ENCODE data around the gene STK32B.

The STK32B gene

GRCh38 chr4:5045097-5045496 lies 6.2 kb upstream of the STK32B start:
- no peak overlapping the region for H3K4me3 ChIP-seq (ENCODE audit: low read length)
- no peak for DNase-seq (ENCODE audit: low read depth)
- TF ChIP-seq CTCF (conservative IDR thresholded peaks at IDR 0.05; ENCODE audit: low read depth, low read length) = no peak

- no peak overlapping the region for H3K4me3 ChIP-seq (ENCODE audit: low read length)
- no peak for TF ChIP-seq CTCF (conservative IDR thresholded peaks at IDR 0.05; ENCODE audit: low read depth, low read length)
- no peak for DNase-seq (ENCODE audit: low read depth)
Measured at GRCh38 chr4:5048721-5049120, 2.6 kb upstream of the STK32B start.

GRCh38 chr4:5050520-5051277 lies 581 bp upstream of the STK32B start:
- peak; percentile 84 for TF ChIP-seq CTCF (conservative IDR thresholded peaks at IDR 0.05; ENCODE audit: low read depth, low read length)
- DNase-seq (ENCODE audit: low read depth) = no peak
- peak overlapping the region; percentile 62 for H3K4me3 ChIP-seq (ENCODE audit: low read length)

GRCh38 chr4:5052204-5052702 lies 973 bp downstream of the STK32B start:
- peak overlapping the region; percentile 62 for H3K4me3 ChIP-seq (ENCODE audit: low read length)
- DNase-seq (ENCODE audit: low read depth) = no peak
- TF ChIP-seq CTCF (conservative IDR thresholded peaks at IDR 0.05; ENCODE audit: low read depth, low read length) = no peak

GRCh38 chr4:5052726-5053425 lies 1.6 kb downstream of the STK32B start:
- no peak for DNase-seq (ENCODE audit: low read depth)
- no peak overlapping the region for H3K4me3 ChIP-seq (ENCODE audit: low read length)
- TF ChIP-seq CTCF (conservative IDR thresholded peaks at IDR 0.05; ENCODE audit: low read depth, low read length) = no peak

GRCh38 chr4:5054532-5054931 lies 3.3 kb downstream of the STK32B start:
- TF ChIP-seq CTCF (conservative IDR thresholded peaks at IDR 0.05; ENCODE audit: low read depth, low read length) = no peak
- DNase-seq (ENCODE audit: low read depth) = no peak
- no peak overlapping the region for H3K4me3 ChIP-seq (ENCODE audit: low read length)
